ENCODE results near the gene LRRC75A.

- no peak for TF ChIP-seq CTCF (IDR thresholded peaks at IDR 0.05)
- TF ChIP-seq EP300 (IDR thresholded peaks at IDR 0.05), result no peak
- no peak for TF ChIP-seq POLR2AphosphoS5 (IDR thresholded peaks at IDR 0.05)
- no peak for TF ChIP-seq POLR2A (IDR thresholded peaks at IDR 0.05)
These were observed 18.7 kb downstream of the LRRC75A start for GRCh38 chr17:16473044-16474011.

Measured in stomach (tissue), 4 donors.